ENCODE results near the gene CALHM2. TPM values are rescaled to one million over a fixed set of nuclear protein-coding genes. Genes with fewer than 3 reads are reported as not detected.
"Not testable (repeated sequence)": the region's sequence is repeated elsewhere in the genome, so short reads cannot be mapped to it uniquely, and the experiment has no call there.

CALHM2 gene
- total and polyA plus RNA-seq, 2 of the 13 experiments (the other 11 are each of a cell fraction or from before 2014, with no cell fraction given), result 0.15 TPM; not detected in 1

DNA sequence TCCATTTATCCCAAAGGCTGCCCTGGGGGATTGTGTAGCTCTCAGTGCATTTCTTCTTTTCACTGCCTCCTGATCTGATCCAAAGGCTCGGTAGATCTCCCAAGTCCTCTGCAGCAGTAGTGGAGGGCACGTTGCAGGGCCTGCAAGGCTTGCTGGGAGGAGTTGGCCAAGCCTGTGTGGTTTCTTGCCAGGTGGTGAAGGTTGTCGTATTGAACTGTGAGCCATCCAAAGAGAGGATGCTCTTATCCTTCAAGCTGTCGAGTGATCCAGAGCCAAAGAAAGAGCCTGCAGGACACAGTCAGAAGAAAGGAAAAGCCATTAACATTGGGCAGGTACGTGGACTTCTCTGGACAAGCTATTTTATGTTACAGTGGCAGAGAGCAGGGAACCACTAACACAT, 34.6 kb downstream of the CALHM2 start (continued):
- TF ChIP-seq KAT8 (CRISPR knock-in tag; IDR thresholded peaks at IDR 0.05) (no peak), ZFP41 (CRISPR knock-in tag; IDR thresholded peaks at IDR 0.05; ENCODE audit: borderline replicate concordance) (no peak), ZNF616 (CRISPR knock-in tag; IDR thresholded peaks at IDR 0.05; ENCODE audit: low read depth) (no peak), ZNF713 (CRISPR knock-in tag; IDR thresholded peaks at IDR 0.05) (no peak), ZSCAN25 (CRISPR knock-in tag; IDR thresholded peaks at IDR 0.05) (no peak), ZBED4 (CRISPR knock-in tag; IDR thresholded peaks at IDR 0.05; ENCODE audit: borderline replicate concordance) (no peak)

DNA sequence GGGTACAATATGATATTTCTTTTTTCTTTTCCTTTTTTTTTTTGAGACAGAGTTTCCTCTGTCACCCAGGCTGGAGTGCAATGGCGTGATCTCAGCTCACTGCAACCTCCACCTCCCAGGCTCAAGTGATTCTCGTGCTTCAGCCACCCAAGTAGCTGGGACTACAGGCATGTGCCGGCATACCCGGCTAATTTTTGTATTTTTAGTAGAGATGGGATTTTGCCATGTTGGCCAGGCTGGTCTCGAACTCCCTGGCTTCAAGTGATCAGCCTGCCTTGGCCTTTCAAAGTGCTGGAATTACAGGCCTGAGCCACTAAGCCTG, 35.1 kb downstream of the CALHM2 start:
- H3K9me3 ChIP-seq (ENCODE audit: low read length); FAIRE-seq; BruUV-seq (replicated peaks); H3K27me3 ChIP-seq (ENCODE audit: control insufficient read depth in 1 of 2, insufficient read depth in 2 of 2, low read length in 2 of 2); H3K4me3 ChIP-seq (replicated peaks in 1 of 3; ENCODE audit: insufficient read depth in 1 of 3, low read depth in 2 of 3, low read length in 3 of 3); H3K4me1 ChIP-seq (ENCODE audit: insufficient read depth, low read length); POLR2A ChIA-PET; DNase-seq (ENCODE audit: low spot score); H3K4me2 ChIP-seq (ENCODE audit: low read depth, low read length); H4K20me1 ChIP-seq (ENCODE audit: insufficient read depth, low read length); H3K27ac ChIP-seq (ENCODE audit: extremely low read length, insufficient read depth, low read length); H3K79me2 ChIP-seq (ENCODE audit: insufficient read depth, low read length); H3K9ac ChIP-seq (ENCODE audit: insufficient read depth, low read depth, low read length); H2AFZ ChIP-seq (ENCODE audit: low read length); ATAC-seq: not testable (repeated sequence)
- H3K36me3 ChIP-seq (replicated peaks in 1 of 2; ENCODE audit: control insufficient read depth in 1 of 2, insufficient read depth in 2 of 2, low read length in 2 of 2), result peaks cover 62 to 87% of the 10 kb centered on the region in 2 experiments
- in situ Hi-C loops (cut with HindIII; ENCODE audit: extremely low pct_ligation_motif_present, low pct_unique_long_range_greater_than_20kb) (loop anchor here (5.0 kb wide), 1 partner anchor 65 kb away; no protein-coding TSS in a partner anchor), intact Hi-C loops (cut with micrococcal nuclease; ENCODE audit: unreplicated experiment) (loop anchor here (1.0 kb wide), 1 partner anchor 68 kb away; no protein-coding TSS in a partner anchor)
- 90% methylated on average over 5 of the region's 5 CpGs for WGBS (ENCODE audit: low lambda C conversion rate)
- CTCF ChIA-PET (ENCODE audit: low intra/inter-chr PET ratio, low total read pairs), result interaction anchor here (1.2 to 1.9 kb wide), 3 partner anchors 65 to 176 kb away, joined by 5 to 14 read pairs (median 7); no protein-coding TSS in a partner anchor
